Activated CD8-positive, alpha-beta memory T cell treated with anti-CD3 and anti-CD28 coated beads, Interleukin-2, amount 50 U/mL, for 4 hours (primary cell): ENCODE results near the gene ZNF786.

Experiments used
- DNase-seq: peaks from one replicate; pipeline ENCODE4 v3.0.0-alpha.2; 2020

ZNF786 gene

DNA sequence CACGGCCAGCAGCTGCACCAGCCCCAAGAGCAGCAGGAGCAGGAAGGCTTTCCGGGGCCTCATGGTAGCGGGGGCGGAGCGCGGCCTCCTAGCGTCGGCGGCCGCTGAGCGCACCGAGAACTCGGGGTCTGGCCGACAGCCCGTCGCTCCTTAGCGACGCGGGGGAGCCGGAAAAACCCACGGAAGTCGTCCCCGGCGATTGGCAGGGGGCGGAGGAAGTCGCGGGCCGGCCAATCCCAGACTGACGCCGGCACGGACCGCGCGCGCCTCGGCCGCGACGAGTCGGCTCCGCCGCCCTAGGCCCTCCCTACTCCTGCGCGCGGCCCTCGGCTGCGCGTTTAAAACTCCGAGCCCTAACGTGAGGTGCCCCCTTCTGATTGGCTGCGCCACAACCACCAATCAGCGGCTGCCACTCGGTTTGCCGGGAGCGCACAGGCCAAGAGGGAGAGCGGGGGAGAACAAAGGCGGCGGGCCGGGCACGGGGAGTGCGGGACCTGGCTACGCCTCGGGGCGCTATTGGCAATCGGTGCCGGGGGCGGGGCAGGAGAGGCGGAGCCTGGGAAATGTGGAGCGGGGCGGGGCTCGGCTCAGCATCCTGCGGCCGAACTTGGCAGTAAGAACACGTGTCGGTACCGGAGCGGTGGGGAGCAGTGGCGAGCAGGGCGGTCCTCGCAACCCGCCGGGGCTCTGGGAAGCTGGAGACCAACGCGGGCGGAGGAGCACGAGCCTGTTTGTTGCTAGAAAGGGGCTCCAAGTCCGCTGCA lies 62.0 kb downstream of the ZNF786 start, which contains the start of gene PDIA4:
Gene PDIA4 (minus strand): TSS at position 160 of the 764 bp plus-strand sequence. CDS start 97 bp downstream, at position 63.
- DNase-seq, result peak; percentile 100

DNA sequence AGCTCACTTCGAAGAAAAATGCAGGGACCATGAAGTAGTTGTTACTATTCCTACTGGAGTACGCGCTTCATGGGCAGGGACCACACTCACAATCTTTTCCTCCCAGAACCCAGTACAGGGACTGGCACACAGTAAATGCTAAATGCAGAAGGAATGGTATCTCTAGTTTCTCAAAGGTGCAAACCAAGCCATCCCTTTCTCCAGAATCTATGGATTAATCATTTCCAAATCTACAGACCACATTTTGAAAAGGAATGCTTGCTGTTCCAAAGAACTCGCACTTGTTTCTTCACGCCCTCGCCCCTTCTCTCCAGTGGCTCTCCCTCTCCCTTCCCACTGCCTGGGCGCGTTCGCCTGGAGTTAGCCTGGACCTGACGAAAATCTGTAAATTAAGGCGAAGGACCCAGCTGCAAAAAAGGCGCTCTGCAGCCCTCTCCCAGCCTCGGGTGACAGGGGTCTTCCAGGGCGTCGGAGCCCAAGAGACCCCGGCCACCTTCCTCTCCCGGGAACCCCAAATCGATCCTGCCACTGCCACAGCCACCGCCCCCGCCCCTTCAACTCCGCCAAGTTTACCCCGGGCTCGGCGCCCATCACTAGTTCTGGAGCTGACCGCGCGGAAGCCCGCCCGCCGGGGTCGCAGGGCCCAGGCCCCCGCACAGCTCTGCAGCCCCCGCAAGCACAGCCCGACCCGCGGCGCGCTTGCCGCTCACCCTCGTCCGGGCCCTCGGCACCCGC lies 62.7 kb downstream of the ZNF786 start:
- DNase-seq, result no peak

DNA sequence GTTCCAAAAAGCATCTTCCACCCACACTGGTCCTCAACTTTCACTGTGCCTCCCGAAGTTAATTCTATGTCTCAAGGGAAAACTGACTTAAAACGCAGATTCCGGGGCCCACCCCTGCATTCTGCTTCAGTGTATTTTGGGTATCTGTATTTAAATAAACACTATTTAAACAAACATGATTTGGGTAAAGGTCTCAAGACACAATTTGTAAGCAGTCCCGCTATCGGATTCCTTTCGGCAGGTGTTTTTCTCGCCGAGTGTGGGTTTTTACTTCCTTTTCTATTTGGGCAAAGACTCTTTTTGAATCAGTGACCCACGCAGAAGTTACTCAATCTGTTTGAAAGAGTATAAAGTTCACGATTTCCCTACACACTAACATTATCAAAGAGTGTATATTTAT lies 63.5 kb downstream of the ZNF786 start:
- DNase-seq, result no peak

DNA sequence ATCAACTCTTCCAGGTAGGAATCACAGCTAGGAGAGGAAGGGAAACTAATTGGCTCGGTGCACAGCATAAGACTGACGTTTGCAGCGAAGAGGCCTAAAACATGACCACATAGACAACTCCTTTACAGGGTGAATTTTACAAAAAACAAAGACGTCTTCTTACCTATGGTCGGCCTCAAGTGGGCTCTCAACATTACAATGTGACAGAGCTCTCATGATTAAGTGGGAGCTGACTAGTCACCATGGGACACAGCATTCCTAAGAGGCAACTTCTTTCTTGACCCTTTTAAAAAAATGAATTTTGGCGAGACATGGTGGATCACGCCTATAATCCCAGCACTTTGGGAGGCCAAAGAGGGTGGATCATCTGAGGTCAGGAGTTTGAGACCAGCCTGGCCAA lies 66.9 kb downstream of the ZNF786 start:
- DNase-seq, result no peak

DNA sequence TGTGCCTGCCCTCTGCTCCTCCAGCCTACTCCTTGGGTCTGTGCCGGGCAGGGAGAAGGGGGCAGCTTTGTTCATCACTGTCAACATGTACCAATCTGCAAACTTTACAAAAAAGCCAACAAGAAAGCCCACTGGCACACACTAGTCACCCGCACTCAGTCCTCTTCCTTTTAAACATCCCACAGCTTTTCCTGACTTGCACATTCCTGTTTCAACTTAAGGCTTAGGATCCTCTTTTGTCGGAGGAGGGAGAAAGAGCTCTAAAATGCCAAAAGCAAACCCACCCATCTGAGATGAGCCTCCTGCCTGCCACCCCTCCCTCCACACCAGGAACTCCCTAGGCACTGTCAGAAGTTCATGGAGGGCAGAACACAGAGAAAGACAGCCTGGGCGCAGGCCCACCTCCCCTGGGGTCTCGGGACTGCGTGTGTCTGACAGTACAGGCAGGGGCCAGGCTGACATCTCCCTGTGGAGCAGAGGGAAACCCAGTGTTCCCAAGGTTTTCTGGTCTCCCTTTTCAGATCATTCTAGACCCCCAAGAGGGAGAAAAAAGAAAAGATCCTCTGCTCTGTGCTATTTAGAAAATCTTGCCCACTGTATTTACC lies 67.7 kb downstream of the ZNF786 start:
- DNase-seq, result no peak

DNA sequence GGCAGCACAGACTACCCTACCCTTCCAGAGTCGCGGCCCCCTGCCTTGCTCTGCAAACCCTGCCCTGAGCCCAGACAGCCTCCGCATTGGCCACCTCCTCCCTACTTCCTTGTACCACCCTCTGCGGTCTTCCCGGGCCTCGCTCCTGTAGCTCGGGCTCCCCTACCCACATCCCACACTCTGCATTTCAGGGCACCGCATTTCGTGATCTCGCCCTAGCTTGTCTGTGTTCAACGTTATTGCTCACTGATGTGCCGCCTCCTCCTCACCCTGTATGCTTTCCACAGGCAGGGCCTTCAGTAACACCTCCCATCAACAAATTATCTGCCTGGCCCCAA lies 68.8 kb downstream of the ZNF786 start:
- DNase-seq, result no peak

DNA sequence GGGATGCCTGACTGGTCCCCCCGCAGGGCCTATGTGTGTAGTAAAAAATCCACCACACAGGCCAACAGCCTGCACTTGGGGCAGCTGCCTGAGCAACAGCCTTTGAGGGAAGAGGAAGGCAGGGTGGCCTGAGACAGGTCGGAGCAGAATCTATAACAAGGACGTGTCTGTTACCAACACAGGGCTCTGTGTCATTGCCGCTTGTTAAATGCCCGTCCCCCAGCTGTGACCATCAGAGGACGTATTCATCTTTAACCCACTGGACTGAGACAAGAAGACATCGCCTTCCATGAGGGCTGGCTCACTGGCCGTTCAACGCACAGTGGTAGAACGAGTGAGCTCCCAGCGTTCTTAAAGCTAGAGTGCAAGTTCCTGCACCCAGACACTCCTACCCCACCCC lies 70.0 kb downstream of the ZNF786 start:
- DNase-seq, result no peak
